Measurements from ENCODE around the gene DNAJC9.

The DNAJC9 gene

GRCh38 chr10:73238990-73239566, 8.0 kb downstream of the DNAJC9 start:
- no peak for DNase-seq

- DNase-seq = no peak
Measured at GRCh38 chr10:73234695-73235094, 12.4 kb downstream of the DNAJC9 start.

GRCh38 chr10:73233883-73234282, 13.2 kb downstream of the DNAJC9 start:
- DNase-seq = no peak

- DNase-seq = no peak
Measured at GRCh38 chr10:73232887-73233286, 14.2 kb downstream of the DNAJC9 start.

- no peak for DNase-seq
Measured at GRCh38 chr10:73229567-73229966, 17.5 kb downstream of the DNAJC9 start.

- no peak for DNase-seq
Measured at GRCh38 chr10:73228247-73228646, 18.8 kb downstream of the DNAJC9 start.

- no peak for DNase-seq
Measured at GRCh38 chr10:73226663-73227062, 20.4 kb downstream of the DNAJC9 start.

GRCh38 chr10:73225518-73225917, 21.5 kb downstream of the DNAJC9 start:
- DNase-seq = no peak

- DNase-seq = no peak
Measured at GRCh38 chr10:73220989-73221388, 26.1 kb downstream of the DNAJC9 start.

GRCh38 chr10:73219384-73219783, 27.7 kb downstream of the DNAJC9 start:
- no peak for DNase-seq

GRCh38 chr10:73218431-73219191, 28.4 kb downstream of the DNAJC9 start:
- no peak for DNase-seq

- no peak for DNase-seq
Measured at GRCh38 chr10:73217628-73218027, 29.4 kb downstream of the DNAJC9 start.

GRCh38 chr10:73215749-73216148, 31.3 kb downstream of the DNAJC9 start:
- DNase-seq = no peak

- DNase-seq = no peak
Measured at GRCh38 chr10:73211106-73211811, 35.8 kb downstream of the DNAJC9 start.

- no peak for DNase-seq
Measured at GRCh38 chr10:73210395-73211105, 36.5 kb downstream of the DNAJC9 start.

GRCh38 chr10:73209705-73210104, 37.4 kb downstream of the DNAJC9 start:
- no peak for DNase-seq

- DNase-seq = no peak
Measured at GRCh38 chr10:73207883-73208282, 39.2 kb downstream of the DNAJC9 start.

- DNase-seq = no peak
Measured at GRCh38 chr10:73206385-73206784, 40.7 kb downstream of the DNAJC9 start.

- DNase-seq = no peak
Measured at GRCh38 chr10:73205890-73206289, 41.2 kb downstream of the DNAJC9 start.

GRCh38 chr10:73205081-73205480, 42.0 kb downstream of the DNAJC9 start:
- DNase-seq = no peak
